Natural killer cell (primary cell): Measurements from ENCODE around the gene DDX1. TPM values are rescaled to one million over a fixed set of nuclear protein-coding genes. Genes with fewer than 3 reads are reported as not detected.

ENCODE experiments used
- ATAC-seq, 3 donors: fragments of 150-1000 bp in 2 of 3; fragments of 200-7000 bp in 1 of 3; cut with Tn5 transposase; 1 replicate in 1 of 3; 2 replicates in 2 of 3; pipeline ENCODE4 v1.10.0; 2021; ENCODE audit warnings: mild to moderate bottlenecking in 2 of 3, moderate library complexity in 2 of 3
- DNase-seq, 2 donors: peaks; one replicate each; pipeline versions ENCODE4 v3.0.0 to v3.0.0-alpha.2; 2013 to 2021; ENCODE audit warnings: mixed read lengths in 1 of 2
- H3K27ac ChIP-seq: one replicate; pipeline ENCODE4 v1.5.1; 2013; ENCODE audit warnings: mild to moderate bottlenecking, low read length
- H3K27me3 ChIP-seq: one replicate; pipeline ENCODE4 v1.6.1; 2013; ENCODE audit warnings: low read length; ENCODE audit not compliant: control insufficient read depth, insufficient read depth
- H3K36me3 ChIP-seq: one replicate; pipeline ENCODE4 v1.6.1; 2013; ENCODE audit warnings: low read length; ENCODE audit not compliant: control insufficient read depth, insufficient read depth
- H3K4me1 ChIP-seq: one replicate; pipeline ENCODE4 v1.6.1; 2013; ENCODE audit warnings: low read length; ENCODE audit not compliant: control insufficient read depth, insufficient read depth
- H3K4me3 ChIP-seq: one replicate; pipeline ENCODE4 v1.5.1; 2013; ENCODE audit warnings: low read length
- H3K9me3 ChIP-seq: one replicate; pipeline ENCODE4 v1.6.1; 2013; ENCODE audit warnings: low read length; ENCODE audit not compliant: control insufficient read depth, insufficient read depth
- H3K27ac Mint-ChIP-seq, 2 donors: one replicate each; pipeline ENCODE4 v1.8.0; 2022; ENCODE audit warnings: mild to moderate bottlenecking in 2 of 2, mixed read lengths in 2 of 2, moderate library complexity in 1 of 2
- H3K27me3 Mint-ChIP-seq, 2 donors: one replicate each; pipeline ENCODE4 v1.8.0; 2022; ENCODE audit warnings: low read depth in 2 of 2, mixed read lengths in 2 of 2
- H3K36me3 Mint-ChIP-seq: one replicate; pipeline ENCODE4 v1.8.0; 2022; ENCODE audit warnings: mixed read lengths
- H3K4me1 Mint-ChIP-seq, 2 donors: one replicate each; pipeline ENCODE4 v1.8.0; 2022; ENCODE audit warnings: mixed read lengths in 2 of 2
- H3K4me3 Mint-ChIP-seq: one replicate; pipeline ENCODE4 v1.8.0; 2022; ENCODE audit warnings: mild to moderate bottlenecking, moderate library complexity, mixed read lengths
- H3K9me3 Mint-ChIP-seq, 2 donors: one replicate each; pipeline ENCODE4 v1.8.0; 2022; ENCODE audit warnings: mixed read lengths in 2 of 2
- WGBS: methylation state at CpG from one replicate; pipeline ENCODE4 v1.1.7; 2013; ENCODE audit warnings: missing lambda C conversion rate; ENCODE audit not compliant: insufficient coverage; 5-methylcytosine and 5-hydroxymethylcytosine counted together
- intact Hi-C: fragments of 100-400 bp; cut with micrococcal nuclease; formaldehyde crosslinking; loops from one replicate; pipeline ENCODE4 v1.14.2; 2022
- total RNA-seq, 4 donors: library from RNA; stranded (reverse); fragments of 120-200 nt in 1 of 4; gene quantifications; one replicate each; pipeline versions ENCODE4 v1.2.3 to v1.2.4, GENCODE V29; 2013 to 2022
- TF ChIP-seq, protein P1 (sequence below): fragments of 200-600 bp; IDR thresholded peaks from one replicate; pipeline ENCODE4 v1.8.0; 2022; ENCODE audit warnings: antibody characterized with exemption

Gene DDX1
- total RNA-seq, 3 donors from 2014 or later (not counting 1 experiment from before 2014, with no cell fraction given) = 28.5 to 43.4 (median 37.2) TPM

- Histone ChIP-seq H3K4me1 (peaks cover 6% of the 10 kb centered on the region), H3K4me3 (no peak overlapping the region), H3K27ac (no peak overlapping the region), H3K9me3 (no peaks in the 10 kb centered on the region), H3K36me3 (no peaks in the 10 kb centered on the region), H3K27me3 (no peaks in the 10 kb centered on the region)
- DNase-seq (no peak), ATAC-seq (no peak)
- no peak overlapping the region for H3K27ac Mint-ChIP-seq
- H3K4me3 Mint-ChIP-seq = no peak overlapping the region
- H3K36me3 Mint-ChIP-seq = no peaks in the 10 kb centered on the region
- H3K9me3 Mint-ChIP-seq = no peaks in the 10 kb centered on the region
- intact Hi-C loops = no loop called here
- 100% methylated on average over 2 of the region's 3 CpGs for WGBS
- TF ChIP-seq, protein P1, sequence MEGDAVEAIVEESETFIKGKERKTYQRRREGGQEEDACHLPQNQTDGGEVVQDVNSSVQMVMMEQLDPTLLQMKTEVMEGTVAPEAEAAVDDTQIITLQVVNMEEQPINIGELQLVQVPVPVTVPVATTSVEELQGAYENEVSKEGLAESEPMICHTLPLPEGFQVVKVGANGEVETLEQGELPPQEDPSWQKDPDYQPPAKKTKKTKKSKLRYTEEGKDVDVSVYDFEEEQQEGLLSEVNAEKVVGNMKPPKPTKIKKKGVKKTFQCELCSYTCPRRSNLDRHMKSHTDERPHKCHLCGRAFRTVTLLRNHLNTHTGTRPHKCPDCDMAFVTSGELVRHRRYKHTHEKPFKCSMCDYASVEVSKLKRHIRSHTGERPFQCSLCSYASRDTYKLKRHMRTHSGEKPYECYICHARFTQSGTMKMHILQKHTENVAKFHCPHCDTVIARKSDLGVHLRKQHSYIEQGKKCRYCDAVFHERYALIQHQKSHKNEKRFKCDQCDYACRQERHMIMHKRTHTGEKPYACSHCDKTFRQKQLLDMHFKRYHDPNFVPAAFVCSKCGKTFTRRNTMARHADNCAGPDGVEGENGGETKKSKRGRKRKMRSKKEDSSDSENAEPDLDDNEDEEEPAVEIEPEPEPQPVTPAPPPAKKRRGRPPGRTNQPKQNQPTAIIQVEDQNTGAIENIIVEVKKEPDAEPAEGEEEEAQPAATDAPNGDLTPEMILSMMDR = no peak
- peaks cover 35 to 49% of the 10 kb centered on the region in 2 donors for H3K27me3 Mint-ChIP-seq
- peaks cover 17 to 18% of the 10 kb centered on the region in 2 donors for H3K4me1 Mint-ChIP-seq
Observed at GRCh38 chr2:15565392-15565791, 26.3 kb upstream of the DDX1 start.

GRCh38 chr2:15565994-15566671, 25.5 kb upstream of the DDX1 start:
- H3K27me3 ChIP-seq = no peaks in the 10 kb centered on the region
- TF ChIP-seq, protein P1 = no peak
- no peak overlapping the region for H3K27ac ChIP-seq
- Mint-ChIP-seq H3K4me1 (peaks cover 9 to 13% of the 10 kb centered on the region in 2 donors), H3K9me3 (no peaks in the 10 kb centered on the region), H3K36me3 (no peaks in the 10 kb centered on the region), H3K4me3 (no peak overlapping the region), H3K27ac (no peak overlapping the region), H3K27me3 (peaks cover 36 to 49% of the 10 kb centered on the region in 2 donors)
- 43% methylated on average over 1 of the region's 2 CpGs for WGBS
- ATAC-seq (no peak), DNase-seq (no peak)
- no peaks in the 10 kb centered on the region for H3K9me3 ChIP-seq
- H3K4me3 ChIP-seq = no peak overlapping the region
- H3K4me1 ChIP-seq = peaks cover 4% of the 10 kb centered on the region
- no peaks in the 10 kb centered on the region for H3K36me3 ChIP-seq
- intact Hi-C loops = no loop called here

DNA sequence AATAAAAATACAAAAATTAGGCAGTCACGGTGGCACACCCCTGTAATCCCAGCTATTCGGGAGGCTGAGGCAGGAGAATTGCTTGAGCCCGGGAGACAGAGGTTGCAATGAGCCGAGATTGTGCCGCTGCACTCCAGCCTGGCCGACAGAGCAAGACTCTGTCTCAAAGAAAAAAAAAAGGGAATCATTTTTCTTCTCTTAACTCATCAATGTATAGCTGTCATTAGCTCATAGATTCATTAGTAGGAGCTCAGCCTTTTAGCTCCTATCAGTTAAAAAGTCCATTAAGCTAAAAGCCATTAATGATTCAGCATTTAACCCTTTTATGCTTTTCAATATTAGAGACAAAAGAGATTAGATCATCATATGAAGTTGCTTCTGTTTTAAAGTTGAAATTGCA, 24.8 kb upstream of the DDX1 start:
- H3K27ac Mint-ChIP-seq = no peak overlapping the region
- Histone ChIP-seq H3K27me3 (no peaks in the 10 kb centered on the region), H3K4me3 (no peak overlapping the region), H3K4me1 (no peaks in the 10 kb centered on the region), H3K36me3 (no peaks in the 10 kb centered on the region), H3K27ac (no peak overlapping the region), H3K9me3 (no peaks in the 10 kb centered on the region)
- DNase-seq (no peak), ATAC-seq (no peak)
- TF ChIP-seq, protein P1 = no peak
- peaks cover 2 to 5% of the 10 kb centered on the region in 2 donors for H3K4me1 Mint-ChIP-seq
- 87% methylated on average over 5 of the region's 6 CpGs for WGBS
- H3K36me3 Mint-ChIP-seq = no peaks in the 10 kb centered on the region
- intact Hi-C loops = no loop called here
- no peak overlapping the region for H3K4me3 Mint-ChIP-seq
- peaks cover 36 to 49% of the 10 kb centered on the region in 2 donors for H3K27me3 Mint-ChIP-seq
- no peaks in the 10 kb centered on the region for H3K9me3 Mint-ChIP-seq

- no peaks in the 10 kb centered on the region for H3K36me3 Mint-ChIP-seq
- TF ChIP-seq, protein P1 = no peak
- no peaks in the 10 kb centered on the region for H3K9me3 Mint-ChIP-seq
- Histone ChIP-seq H3K9me3 (no peaks in the 10 kb centered on the region), H3K27ac (no peak overlapping the region), H3K4me1 (no peaks in the 10 kb centered on the region), H3K36me3 (no peaks in the 10 kb centered on the region), H3K27me3 (no peaks in the 10 kb centered on the region), H3K4me3 (no peak overlapping the region)
- peaks cover 28 to 39% of the 10 kb centered on the region in 2 donors for H3K27me3 Mint-ChIP-seq
- DNase-seq (no peak), ATAC-seq (no peak)
- no peak overlapping the region for H3K4me3 Mint-ChIP-seq
- intact Hi-C loops = no loop called here
- H3K4me1 Mint-ChIP-seq = no peaks in the 10 kb centered on the region
- no peak overlapping the region for H3K27ac Mint-ChIP-seq
- 95% methylated on average over 12 of the region's 12 CpGs for WGBS
Observed at GRCh38 chr2:15568874-15569273, 22.8 kb upstream of the DDX1 start.
